MCF 10A (cell line): Measurements from ENCODE around the gene NFKBIL1. TPM values are rescaled to one million over a fixed set of nuclear protein-coding genes. Genes with fewer than 3 reads are reported as not detected.
A peak's percentile ranks its signal among the peaks of the same experiment; 100 is the strongest.

Experiments used
- BruUV-seq: library from RNA; stranded (reverse); fragments of 400-500 nt; replicated peaks from 2 replicates; lab custom pipeline; 2021; lab: Mats Ljungman, UMichigan
- CTCF ChIA-PET: fragments of 300-600 bp; sonication (Branson Sonifier 250); formaldehyde crosslinking; extraction: SDS; loops from one replicate; lab custom pipeline; 2021; ENCODE audit warnings: antibody characterized with exemption, inconsistent platforms; lab: Yijun Ruan, JAX
- POLR2A ChIA-PET: fragments of 300-600, 350-650 bp; sonication (Branson Sonifier 250); formaldehyde crosslinking; extraction: SDS; loops from one replicate; lab custom pipeline; 2020; ENCODE audit warnings: antibody characterized with exemption, inconsistent platforms; lab: Yijun Ruan, JAX
- DNase-seq: peaks from one replicate; pipeline ENCODE4 v3.0.0-alpha.2; 2018; ENCODE audit not compliant: unreplicated experiment
- H3K27ac Mint-ChIP-seq: one replicate; pipeline ENCODE4 v1.8.0; 2022; ENCODE audit warnings: mild to moderate bottlenecking, low read depth, mixed read lengths; ENCODE audit not compliant: unreplicated experiment
- H3K27me3 Mint-ChIP-seq: one replicate; pipeline ENCODE4 v1.8.0; 2022; ENCODE audit warnings: mixed read lengths; ENCODE audit not compliant: insufficient read depth, unreplicated experiment
- H3K36me3 Mint-ChIP-seq: one replicate; pipeline ENCODE4 v1.8.0; 2022; ENCODE audit warnings: mild to moderate bottlenecking, moderate library complexity, mixed read lengths; ENCODE audit not compliant: insufficient read depth, unreplicated experiment
- H3K4me1 Mint-ChIP-seq: one replicate; pipeline ENCODE4 v1.8.0; 2022; ENCODE audit warnings: mixed read lengths; ENCODE audit not compliant: insufficient read depth, unreplicated experiment
- H3K4me3 Mint-ChIP-seq: one replicate; pipeline ENCODE4 v1.8.0; 2022; ENCODE audit warnings: mild to moderate bottlenecking, moderate library complexity, mixed read lengths; ENCODE audit not compliant: unreplicated experiment
- H3K9me3 Mint-ChIP-seq: one replicate; pipeline ENCODE4 v1.8.0; 2022; ENCODE audit warnings: mixed read lengths; ENCODE audit not compliant: unreplicated experiment
- CTCF ChIP-seq: fragments of 200-600 bp; IDR thresholded peaks from one replicate; pipeline ENCODE4 v1.8.0; 2022; ENCODE audit warnings: antibody characterized with exemption, mild to moderate bottlenecking; ENCODE audit not compliant: unreplicated experiment
- intact Hi-C: fragments of 100-400 bp; cut with micrococcal nuclease; formaldehyde crosslinking; loops from 2 replicates; pipeline ENCODE4 v1.14.1; 2022
- total RNA-seq: library from RNA; stranded (reverse); gene quantifications from 2 replicates; pipeline ENCODE4 v1.2.3, GENCODE V29; 2022

The NFKBIL1 gene
- total RNA-seq, 1 experiment from 2014 or later: 30.3 TPM

DNA sequence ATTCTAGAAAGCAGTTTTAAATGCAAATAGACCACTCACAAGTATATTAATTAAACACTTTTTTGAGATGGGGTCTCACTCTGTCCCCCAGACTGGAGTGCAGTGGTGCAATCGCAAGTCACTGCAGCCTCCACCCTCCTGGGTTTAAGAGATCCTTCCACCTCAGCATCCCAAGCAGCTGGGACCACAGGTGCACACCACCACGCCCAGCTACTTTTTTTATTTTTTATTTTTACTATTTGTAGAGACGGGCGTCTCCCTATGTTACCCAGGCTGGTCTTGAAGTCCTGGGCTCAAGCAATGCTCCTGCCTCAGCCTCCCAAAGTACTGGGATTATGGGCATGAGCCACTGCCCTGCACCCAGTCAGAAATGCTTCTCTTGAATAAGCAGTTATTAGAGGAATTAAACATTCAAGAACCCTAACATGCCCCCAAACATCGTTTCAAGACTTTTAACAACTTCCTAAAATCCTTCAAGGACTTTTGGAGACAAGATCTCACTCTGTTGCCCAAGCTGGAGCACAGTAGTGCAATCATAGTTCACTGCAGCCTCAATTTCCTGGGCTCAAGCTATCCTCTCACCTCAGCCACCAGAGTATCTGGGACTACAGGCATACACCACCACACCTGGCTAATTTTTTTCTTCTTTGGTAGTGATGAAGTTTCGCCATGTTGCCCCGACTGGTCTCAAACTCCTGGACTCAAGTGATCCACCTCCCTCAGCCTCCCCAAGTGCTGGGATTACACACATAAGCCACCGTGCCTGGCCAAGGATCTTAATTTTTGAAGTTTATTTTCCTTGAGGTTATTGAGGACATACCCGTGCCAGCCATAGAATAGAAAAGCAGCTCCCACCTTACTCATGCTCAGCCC lies 15.4 kb upstream of the NFKBIL1 start:
- intact Hi-C loops: no loop called here
- DNase-seq: no peak
- H3K27me3 Mint-ChIP-seq: no peaks in the 10 kb centered on the region
- H3K4me1 Mint-ChIP-seq: peaks cover 5% of the 10 kb centered on the region
- TF ChIP-seq CTCF: no peak
- no peak overlapping the region for H3K4me3 Mint-ChIP-seq
- no TSS peak for BruUV-seq
- no peak overlapping the region for H3K27ac Mint-ChIP-seq
- no peaks in the 10 kb centered on the region for H3K9me3 Mint-ChIP-seq
- H3K36me3 Mint-ChIP-seq: peaks cover 91% of the 10 kb centered on the region
- ChIA-PET POLR2A (interaction anchor here (0.6 to 2.5 kb wide), 8 partner anchors 10 to 66 kb away, joined by 3 to 19 read pairs (median 3); partner anchors contain the start of genes ATP6V1G2, DDX39B and MICB), CTCF (interaction anchor here (0.8 to 1.1 kb wide), 3 partner anchors 14 to 40 kb away, joined by 3 to 4 read pairs (median 3); partner anchors contain the start of gene ATP6V1G2)

DNA sequence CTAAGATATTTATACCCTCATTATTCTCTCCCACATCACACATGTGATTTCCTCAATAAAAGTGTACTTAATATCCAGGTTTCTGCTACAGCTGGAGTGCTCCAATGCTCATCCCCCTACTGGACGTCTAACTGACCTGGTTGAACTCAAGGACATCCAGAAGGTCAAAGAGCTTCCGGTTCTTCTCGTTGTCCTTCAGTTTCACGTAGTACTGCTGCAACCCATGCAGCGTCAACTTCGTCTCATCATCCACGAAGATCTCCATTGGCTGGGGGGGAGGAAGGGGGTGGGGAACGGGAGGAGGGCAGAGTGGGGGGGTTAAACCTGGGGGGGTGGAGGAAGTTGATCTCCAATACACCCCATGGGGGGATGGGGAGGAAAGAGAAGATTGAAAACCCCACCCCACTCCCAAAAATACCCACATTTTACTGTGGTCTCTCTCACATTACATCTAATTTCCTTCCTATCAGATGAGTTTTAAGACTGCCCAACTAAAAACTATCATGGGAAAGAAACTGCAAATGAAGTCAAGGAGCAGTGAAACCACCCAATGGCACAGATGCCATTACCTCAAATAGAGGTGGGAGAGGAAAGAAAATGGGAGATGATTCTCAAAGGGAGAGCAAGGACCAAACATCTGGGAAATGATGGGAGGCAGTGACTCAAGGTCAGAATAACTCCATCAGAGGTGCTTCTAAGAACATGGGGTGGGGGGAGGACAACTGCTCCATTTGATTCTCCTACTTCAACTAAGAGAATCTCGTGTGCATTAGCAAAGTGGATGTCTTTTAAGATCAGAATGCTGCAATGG lies 14.6 kb upstream of the NFKBIL1 start:
- intact Hi-C loops: no loop called here
- BruUV-seq: no TSS peak
- H3K27me3 Mint-ChIP-seq: no peaks in the 10 kb centered on the region
- H3K4me1 Mint-ChIP-seq: peaks cover 9% of the 10 kb centered on the region
- no peak overlapping the region for H3K27ac Mint-ChIP-seq
- no peak for TF ChIP-seq CTCF
- H3K4me3 Mint-ChIP-seq: no peak overlapping the region
- ChIA-PET POLR2A (interaction anchor here (0.6 to 2.5 kb wide), 4 partner anchors 9 to 65 kb away, joined by 3 to 19 read pairs (median 5); partner anchors contain the start of gene DDX39B), CTCF (no interaction called here)
- H3K9me3 Mint-ChIP-seq: no peaks in the 10 kb centered on the region
- no peak for DNase-seq
- H3K36me3 Mint-ChIP-seq: peaks cover 95% of the 10 kb centered on the region

DNA sequence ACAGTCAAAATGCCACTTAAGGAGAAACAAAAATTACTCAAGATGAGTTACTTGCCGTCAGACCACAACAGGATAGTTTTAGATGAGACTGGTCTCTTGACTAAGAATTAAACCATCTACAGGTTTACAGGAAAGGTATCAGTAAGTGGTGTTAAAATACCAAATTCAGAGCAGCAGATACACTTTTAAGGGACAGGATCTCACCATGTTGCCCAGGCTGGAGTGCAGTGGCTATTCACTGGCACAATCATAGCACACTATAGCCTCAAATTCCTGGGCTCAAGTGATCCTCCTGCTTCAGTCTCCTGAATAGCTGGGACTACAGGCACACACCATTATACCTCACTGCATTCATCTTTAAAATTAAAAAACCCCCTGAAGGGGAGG lies 14.0 kb upstream of the NFKBIL1 start:
- peaks cover 97% of the 10 kb centered on the region for H3K36me3 Mint-ChIP-seq
- POLR2A ChIA-PET: no interaction called here
- intact Hi-C loops: no loop called here
- no peak for TF ChIP-seq CTCF
- no peak for DNase-seq
- TSS peak; percentile 8 for BruUV-seq
- H3K9me3 Mint-ChIP-seq: no peaks in the 10 kb centered on the region
- H3K27me3 Mint-ChIP-seq: no peaks in the 10 kb centered on the region
- CTCF ChIA-PET: interaction anchor here (1.1 kb wide), 1 partner anchor 13 kb away, joined by 3 read pairs; the partner anchor contains the start of gene ATP6V1G2
- H3K4me3 Mint-ChIP-seq: no peak overlapping the region
- peaks cover 12% of the 10 kb centered on the region for H3K4me1 Mint-ChIP-seq
- H3K27ac Mint-ChIP-seq: no peak overlapping the region
